Hepatocyte (in vitro differentiated cells): ENCODE data around the gene OR10G6. TPM values are rescaled to one million over a fixed set of nuclear protein-coding genes. Genes with fewer than 3 reads are reported as not detected.

ENCODE experiments used
- DNase-seq: peaks from one replicate; pipeline ENCODE4 v3.0.0-alpha.2; 2016; ENCODE audit warnings: low spot score
- H2AFZ ChIP-seq: fragments of 200-600 bp; sonication (generic); 2 replicates; pipeline ENCODE4 v1.6.0; 2016; ENCODE audit warnings: antibody characterized with exemption, mild to moderate bottlenecking
- H3K27ac ChIP-seq: fragments of 200-600 bp; sonication (generic); 2 replicates; pipeline ENCODE4 v1.5.1; 2016; ENCODE audit warnings: mild to moderate bottlenecking
- H3K27me3 ChIP-seq: fragments of 200-600 bp; sonication (generic); 2 replicates; pipeline ENCODE4 v1.6.1; 2016
- H3K36me3 ChIP-seq: fragments of 200-600 bp; sonication (generic); replicated peaks from 2 replicates; pipeline ENCODE4 v1.5.1; 2016; ENCODE audit warnings: low read depth; ENCODE audit not compliant: insufficient read depth
- H3K4me1 ChIP-seq: fragments of 200-600 bp; sonication (generic); 2 replicates; pipeline ENCODE4 v1.5.1; 2016; ENCODE audit warnings: mild to moderate bottlenecking, moderate library complexity; ENCODE audit not compliant: insufficient read depth
- H3K4me2 ChIP-seq: fragments of 200-600 bp; sonication (generic); 2 replicates; pipeline ENCODE4 v1.6.0; 2016
- H3K4me3 ChIP-seq: fragments of 200-600 bp; sonication (generic); 2 replicates; pipeline ENCODE4 v1.5.1; 2016; ENCODE audit warnings: mild to moderate bottlenecking
- H3K79me2 ChIP-seq: fragments of 200-600 bp; sonication (generic); 2 replicates; pipeline ENCODE4 v1.6.0; 2017; ENCODE audit warnings: mild to moderate bottlenecking
- H3K9me2 ChIP-seq: fragments of 200-600 bp; sonication (generic); replicated peaks from 2 replicates; pipeline ENCODE4 v1.6.0; 2017; ENCODE audit warnings: mild to moderate bottlenecking; ENCODE audit not compliant: insufficient read depth
- H3K9me3 ChIP-seq: fragments of 200-600 bp; sonication (generic); 2 replicates; pipeline ENCODE4 v1.5.1; 2016; ENCODE audit warnings: low read depth, mild to moderate bottlenecking
- H4K20me1 ChIP-seq: fragments of 200-600 bp; sonication (generic); 2 replicates; pipeline ENCODE4 v1.6.0; 2016; ENCODE audit warnings: mild to moderate bottlenecking; ENCODE audit not compliant: insufficient read depth, poor library complexity, severe bottlenecking
- EZH2 ChIP-seq: fragments of 200-600 bp; sonication (generic); IDR thresholded peaks from 2 replicates; pipeline ENCODE4 v1.6.1; 2016; ENCODE audit warnings: antibody characterized with exemption, mild to moderate bottlenecking, borderline replicate concordance
- EZH2phosphoT487 ChIP-seq: fragments of 200-600 bp; sonication (generic); IDR thresholded peaks from one replicate; pipeline ENCODE4 v1.6.1; 2018; ENCODE audit warnings: antibody characterized with exemption, mild to moderate bottlenecking, low read depth, moderate library complexity; ENCODE audit not compliant: unreplicated experiment, severe bottlenecking
- WGBS: methylation state at CpG from one replicate; pipeline ENCODE4 v1.1.6; 2016; ENCODE audit warnings: low lambda C conversion rate; ENCODE audit errors: missing lambda C conversion rate; 5-methylcytosine and 5-hydroxymethylcytosine counted together
- polyA plus RNA-seq: library from polyadenylated mRNA; unstranded; fragments of >200 nt; fragmentation: Nextera tagmentation; extraction: Ambion mirVana; gene quantifications from 2 replicates; pipeline ENCODE4 v1.2.1, GENCODE V29; 2016
- total RNA-seq: library from RNA; depleted of rRNA; stranded (reverse); fragments of >200 nt; gene quantifications from 2 replicates; pipeline ENCODE4 v1.2.3, GENCODE V29; 2014
- TF ChIP-seq, protein P1 (sequence below): fragments of 200-600 bp; sonication (generic); IDR thresholded peaks from 2 replicates; pipeline ENCODE4 v1.5.1; 2016; ENCODE audit warnings: antibody characterized with exemption, mild to moderate bottlenecking; ENCODE audit not compliant: poor library complexity

Gene OR10G6, protein sequence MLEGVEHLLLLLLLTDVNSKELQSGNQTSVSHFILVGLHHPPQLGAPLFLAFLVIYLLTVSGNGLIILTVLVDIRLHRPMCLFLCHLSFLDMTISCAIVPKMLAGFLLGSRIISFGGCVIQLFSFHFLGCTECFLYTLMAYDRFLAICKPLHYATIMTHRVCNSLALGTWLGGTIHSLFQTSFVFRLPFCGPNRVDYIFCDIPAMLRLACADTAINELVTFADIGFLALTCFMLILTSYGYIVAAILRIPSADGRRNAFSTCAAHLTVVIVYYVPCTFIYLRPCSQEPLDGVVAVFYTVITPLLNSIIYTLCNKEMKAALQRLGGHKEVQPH
- not detected in 2 replicates for total RNA-seq
- polyA plus RNA-seq, result not detected in 2 replicates

GRCh38 chr11:123995119-123995518, at the start of gene OR10G6:
TSS of gene OR10G6 (minus strand) at chr11:123995161. CDS start at chr11:123995161, 0 bp downstream.
- DNase-seq, result no peak
- Histone ChIP-seq H2AFZ (no peak within 1 kb of the TSS), H3K27me3 (no peaks in the 10 kb centered on the region), H3K27ac (no peak within 1 kb of the TSS), H3K9me2 (no peaks in the 10 kb centered on the region), H3K36me3 (no peaks in the 10 kb centered on the region), H3K79me2 (no peaks in the 10 kb centered on the region), H3K9me3 (no peaks in the 10 kb centered on the region), H3K4me1 (no peaks in the 10 kb centered on the region), H3K4me3 (no peak within 1 kb of the TSS), H3K4me2 (no peak within 1 kb of the TSS), H4K20me1 (no peaks in the 10 kb centered on the region)
- 94% methylated on average over 1 of the region's 1 CpG for WGBS
- no peak for TF ChIP-seq EZH2
- TF ChIP-seq, protein P1, sequence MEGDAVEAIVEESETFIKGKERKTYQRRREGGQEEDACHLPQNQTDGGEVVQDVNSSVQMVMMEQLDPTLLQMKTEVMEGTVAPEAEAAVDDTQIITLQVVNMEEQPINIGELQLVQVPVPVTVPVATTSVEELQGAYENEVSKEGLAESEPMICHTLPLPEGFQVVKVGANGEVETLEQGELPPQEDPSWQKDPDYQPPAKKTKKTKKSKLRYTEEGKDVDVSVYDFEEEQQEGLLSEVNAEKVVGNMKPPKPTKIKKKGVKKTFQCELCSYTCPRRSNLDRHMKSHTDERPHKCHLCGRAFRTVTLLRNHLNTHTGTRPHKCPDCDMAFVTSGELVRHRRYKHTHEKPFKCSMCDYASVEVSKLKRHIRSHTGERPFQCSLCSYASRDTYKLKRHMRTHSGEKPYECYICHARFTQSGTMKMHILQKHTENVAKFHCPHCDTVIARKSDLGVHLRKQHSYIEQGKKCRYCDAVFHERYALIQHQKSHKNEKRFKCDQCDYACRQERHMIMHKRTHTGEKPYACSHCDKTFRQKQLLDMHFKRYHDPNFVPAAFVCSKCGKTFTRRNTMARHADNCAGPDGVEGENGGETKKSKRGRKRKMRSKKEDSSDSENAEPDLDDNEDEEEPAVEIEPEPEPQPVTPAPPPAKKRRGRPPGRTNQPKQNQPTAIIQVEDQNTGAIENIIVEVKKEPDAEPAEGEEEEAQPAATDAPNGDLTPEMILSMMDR, result no peak

DNA sequence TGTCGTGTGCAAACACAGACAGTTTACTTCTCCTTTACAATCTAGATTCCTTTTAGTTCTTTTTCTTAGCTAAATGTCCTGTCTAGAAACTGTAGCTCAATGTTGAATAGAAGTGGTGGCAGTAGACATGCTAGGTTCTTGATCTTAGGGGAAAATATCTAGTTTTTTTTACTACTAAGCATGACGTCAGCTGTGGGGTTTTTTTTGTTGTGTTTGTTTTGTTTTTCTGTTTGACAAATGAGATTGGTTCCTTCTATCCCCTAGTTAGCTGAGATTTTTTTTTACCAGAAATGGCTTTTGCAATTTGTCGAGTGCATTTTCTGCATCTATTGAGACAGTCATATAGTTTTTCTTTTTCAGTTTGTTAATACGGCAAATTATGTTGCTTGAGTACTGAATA, 48.5 kb upstream of the OR10G6 start:
- no peaks in the 10 kb centered on the region for H3K36me3 ChIP-seq
- no peaks in the 10 kb centered on the region for H3K9me3 ChIP-seq
- no peaks in the 10 kb centered on the region for H4K20me1 ChIP-seq
- H3K27me3 ChIP-seq, result no peaks in the 10 kb centered on the region
- WGBS, result 73% methylated on average over 4 of the region's 4 CpGs
- no peaks in the 10 kb centered on the region for H3K9me2 ChIP-seq
- H3K4me1 ChIP-seq, result no peaks in the 10 kb centered on the region
- no peak overlapping the region for H3K27ac ChIP-seq
- no peak overlapping the region for H2AFZ ChIP-seq
- H3K4me2 ChIP-seq, result no peak overlapping the region
- TF ChIP-seq, protein P1, result no peak
- no peak for TF ChIP-seq EZH2
- no peak for TF ChIP-seq EZH2phosphoT487
- no peak for DNase-seq
- no peaks in the 10 kb centered on the region for H3K79me2 ChIP-seq
- no peak overlapping the region for H3K4me3 ChIP-seq

GRCh38 chr11:124041254-124041653, 46.3 kb upstream of the OR10G6 start, which contains the start of gene OR10G7:
TSS of gene OR10G7 (minus strand) at chr11:124041325. CDS start at chr11:124039001, 2,324 bp downstream.
- Histone ChIP-seq H3K4me1 (no peaks in the 10 kb centered on the region), H2AFZ (no peak within 1 kb of the TSS), H3K9me3 (no peaks in the 10 kb centered on the region), H3K9me2 (no peaks in the 10 kb centered on the region), H3K4me3 (no peak within 1 kb of the TSS), H3K79me2 (no peaks in the 10 kb centered on the region), H3K27ac (no peak within 1 kb of the TSS), H4K20me1 (no peaks in the 10 kb centered on the region), H3K4me2 (no peak within 1 kb of the TSS), H3K27me3 (no peaks in the 10 kb centered on the region), H3K36me3 (no peaks in the 10 kb centered on the region)
- TF ChIP-seq, protein P1, result no peak
- TF ChIP-seq EZH2phosphoT487, result no peak
- TF ChIP-seq EZH2, result no peak
- WGBS, result 12% methylated on average over 1 of the region's 1 CpG
- DNase-seq, result peak; percentile 4
